Retinal pigment epithelial cell (primary cell): ENCODE results near the gene GRXCR1.

Source experiments
- DNase-seq: peaks from one replicate; pipeline ENCODE4 v3.0.0-alpha.2; 2010; ENCODE audit warnings: low read depth
- H3K4me3 ChIP-seq: 2 replicates; pipeline ENCODE4 v1.5.1; 2011; ENCODE audit warnings: mild to moderate bottlenecking, low read length, control low read depth, moderate library complexity
- TF ChIP-seq, protein P1 (sequence below): conservative IDR thresholded peaks from 2 replicates; pipeline ENCODE4 v1.5.1; 2011; ENCODE audit warnings: low read depth, low read length, control low read depth, inconsistent platforms

GRXCR1 gene

DNA sequence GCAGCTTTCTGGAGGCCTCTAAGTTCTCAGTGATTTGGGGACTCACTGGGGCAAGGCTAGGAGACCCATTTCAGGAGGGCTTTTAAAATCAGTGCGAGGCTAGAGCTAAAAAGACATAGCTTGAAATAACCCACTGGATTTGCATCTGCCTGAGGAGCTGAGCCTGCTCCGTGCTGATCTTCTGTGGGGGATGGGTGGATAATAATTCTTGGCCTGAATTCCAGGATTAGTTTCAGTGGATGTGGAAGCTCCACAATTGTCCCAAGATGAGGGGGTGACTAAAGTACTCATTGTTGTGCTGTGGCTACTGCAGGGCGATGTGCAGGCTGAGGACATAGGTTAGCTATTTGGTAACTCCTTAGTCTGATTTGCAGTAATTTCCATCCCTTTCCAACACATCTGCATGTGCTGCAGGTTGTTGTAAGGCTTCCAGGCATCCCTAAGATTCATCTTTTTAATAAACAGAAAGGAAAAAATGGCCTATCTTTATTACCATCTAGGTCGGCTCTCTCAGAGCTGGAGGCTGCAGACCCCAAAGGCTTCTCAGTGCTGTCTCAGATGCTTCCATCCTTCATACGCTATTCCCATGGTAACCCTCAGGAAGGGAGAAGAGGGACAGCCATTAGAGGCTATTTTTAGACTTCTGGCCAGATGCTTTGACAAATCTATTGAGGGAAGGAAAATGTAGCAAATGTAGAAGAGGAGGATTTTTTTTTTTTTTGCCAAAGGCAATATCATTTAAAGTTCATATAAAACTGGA is 63.4 kb downstream of the GRXCR1 start:
- no peak for DNase-seq
- no peak overlapping the region for H3K4me3 ChIP-seq
- TF ChIP-seq, protein P1, sequence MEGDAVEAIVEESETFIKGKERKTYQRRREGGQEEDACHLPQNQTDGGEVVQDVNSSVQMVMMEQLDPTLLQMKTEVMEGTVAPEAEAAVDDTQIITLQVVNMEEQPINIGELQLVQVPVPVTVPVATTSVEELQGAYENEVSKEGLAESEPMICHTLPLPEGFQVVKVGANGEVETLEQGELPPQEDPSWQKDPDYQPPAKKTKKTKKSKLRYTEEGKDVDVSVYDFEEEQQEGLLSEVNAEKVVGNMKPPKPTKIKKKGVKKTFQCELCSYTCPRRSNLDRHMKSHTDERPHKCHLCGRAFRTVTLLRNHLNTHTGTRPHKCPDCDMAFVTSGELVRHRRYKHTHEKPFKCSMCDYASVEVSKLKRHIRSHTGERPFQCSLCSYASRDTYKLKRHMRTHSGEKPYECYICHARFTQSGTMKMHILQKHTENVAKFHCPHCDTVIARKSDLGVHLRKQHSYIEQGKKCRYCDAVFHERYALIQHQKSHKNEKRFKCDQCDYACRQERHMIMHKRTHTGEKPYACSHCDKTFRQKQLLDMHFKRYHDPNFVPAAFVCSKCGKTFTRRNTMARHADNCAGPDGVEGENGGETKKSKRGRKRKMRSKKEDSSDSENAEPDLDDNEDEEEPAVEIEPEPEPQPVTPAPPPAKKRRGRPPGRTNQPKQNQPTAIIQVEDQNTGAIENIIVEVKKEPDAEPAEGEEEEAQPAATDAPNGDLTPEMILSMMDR = no peak

DNA sequence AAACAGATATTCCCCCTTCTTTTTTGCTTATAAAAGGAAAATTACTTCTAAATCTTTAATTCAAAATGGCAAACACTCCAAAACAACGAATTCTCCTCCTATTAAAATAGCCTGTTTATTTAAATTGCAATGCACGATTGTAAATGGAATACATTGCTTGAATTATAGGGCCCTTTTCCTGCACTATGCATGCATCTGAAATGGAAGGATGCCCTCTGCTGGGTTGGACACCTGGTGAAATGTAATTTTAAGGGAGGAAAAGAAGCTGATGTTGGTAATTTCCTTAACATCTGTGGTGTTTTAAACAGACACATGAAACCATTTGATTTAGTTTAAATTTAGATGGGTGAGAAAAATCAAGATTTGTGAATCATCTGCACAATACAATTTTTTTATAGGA is 72.8 kb downstream of the GRXCR1 start:
- no peak for DNase-seq
- H3K4me3 ChIP-seq = no peak overlapping the region
- TF ChIP-seq, protein P1 = peak; percentile 57

DNA sequence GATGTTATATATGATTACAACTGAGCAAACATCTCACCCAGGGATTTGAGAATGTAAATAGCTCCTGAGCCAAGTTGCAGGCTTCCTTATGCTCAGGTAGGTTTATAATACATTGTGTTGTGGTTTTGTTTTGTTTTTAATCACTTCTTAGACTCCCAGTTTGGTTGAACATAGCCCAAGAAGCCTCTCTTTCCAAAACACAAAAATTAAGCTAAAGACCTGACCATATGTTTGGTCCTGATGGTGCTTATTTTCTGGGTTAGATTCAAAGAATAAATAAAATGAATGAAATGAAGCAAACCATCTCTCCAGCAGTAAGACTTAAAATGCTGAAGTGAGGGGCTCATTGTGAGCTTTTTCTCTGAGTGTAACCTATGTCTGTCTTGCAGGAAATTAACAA is 93.5 kb downstream of the GRXCR1 start:
- H3K4me3 ChIP-seq = no peak overlapping the region
- no peak for DNase-seq
- TF ChIP-seq, protein P1 = no peak

DNA sequence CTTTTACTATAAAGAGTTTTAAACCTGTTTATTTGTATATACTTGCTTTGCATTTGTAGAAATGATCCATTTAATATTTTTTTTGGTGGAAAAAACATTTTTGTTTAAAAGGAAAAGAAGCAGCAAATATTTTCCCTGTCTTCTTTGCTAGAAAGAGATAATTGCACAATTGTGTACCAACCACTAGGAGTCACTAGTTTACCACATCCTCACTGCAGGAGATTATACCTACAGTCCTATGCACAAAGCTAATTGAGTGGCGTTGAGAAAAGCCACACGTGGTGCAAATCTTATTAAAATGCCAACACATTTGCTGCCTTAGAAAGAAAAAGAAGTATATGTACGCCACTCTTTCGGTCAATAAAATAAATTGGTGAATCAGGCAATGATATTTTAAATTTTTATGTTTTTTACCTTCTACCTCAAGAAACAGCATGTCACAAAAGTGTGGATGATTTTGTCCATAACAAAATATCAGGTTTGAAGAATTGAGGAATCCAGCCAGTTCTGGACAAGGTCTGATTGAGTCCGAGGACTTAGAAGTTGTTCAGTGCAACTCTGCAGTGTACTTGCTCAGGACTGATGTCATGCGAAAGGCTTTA is 102.9 kb downstream of the GRXCR1 start:
- H3K4me3 ChIP-seq = no peak overlapping the region
- TF ChIP-seq, protein P1 = peak; percentile 80
- DNase-seq = peak; percentile 44

DNA sequence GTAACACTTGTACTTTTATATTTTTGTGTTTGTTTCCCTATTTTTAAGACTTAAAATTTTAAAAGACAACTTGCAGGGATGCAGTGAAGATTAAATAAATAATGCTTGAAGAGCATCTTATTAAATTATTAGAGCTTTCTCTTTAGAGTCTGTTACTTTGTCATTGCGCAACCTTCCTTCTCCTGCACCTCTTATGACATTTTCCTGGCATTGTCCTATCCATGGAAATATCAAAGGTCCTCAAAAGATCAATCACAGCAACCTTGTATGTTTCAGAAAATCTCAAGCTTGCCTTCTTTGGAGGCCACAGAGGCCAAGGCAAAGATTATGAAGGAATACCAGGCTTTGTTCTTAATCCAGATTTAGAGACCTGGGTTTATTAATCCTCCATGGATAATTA is 116.3 kb downstream of the GRXCR1 start:
- H3K4me3 ChIP-seq = no peak overlapping the region
- TF ChIP-seq, protein P1 = no peak
- DNase-seq = no peak

DNA sequence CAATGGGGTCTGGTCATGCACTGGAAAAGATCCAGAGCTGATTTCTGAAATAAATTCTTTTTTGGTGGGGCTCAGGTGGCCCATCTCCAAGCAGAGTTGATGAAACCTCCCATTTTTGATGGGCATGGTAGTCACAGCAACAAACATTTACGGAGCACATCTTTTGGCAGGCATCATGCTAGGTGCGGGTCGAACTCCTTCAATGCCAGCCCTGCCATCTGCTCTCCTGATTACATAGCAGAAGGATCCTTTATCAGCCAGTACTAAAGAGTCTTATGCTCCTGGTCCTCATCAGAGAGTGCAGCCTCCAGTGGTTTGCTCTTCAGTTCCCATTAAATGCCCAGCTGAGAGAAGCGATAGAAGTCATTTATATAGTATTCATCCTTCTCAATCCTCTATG is 121.7 kb downstream of the GRXCR1 start:
- no peak overlapping the region for H3K4me3 ChIP-seq
- no peak for DNase-seq
- TF ChIP-seq, protein P1 = no peak

DNA sequence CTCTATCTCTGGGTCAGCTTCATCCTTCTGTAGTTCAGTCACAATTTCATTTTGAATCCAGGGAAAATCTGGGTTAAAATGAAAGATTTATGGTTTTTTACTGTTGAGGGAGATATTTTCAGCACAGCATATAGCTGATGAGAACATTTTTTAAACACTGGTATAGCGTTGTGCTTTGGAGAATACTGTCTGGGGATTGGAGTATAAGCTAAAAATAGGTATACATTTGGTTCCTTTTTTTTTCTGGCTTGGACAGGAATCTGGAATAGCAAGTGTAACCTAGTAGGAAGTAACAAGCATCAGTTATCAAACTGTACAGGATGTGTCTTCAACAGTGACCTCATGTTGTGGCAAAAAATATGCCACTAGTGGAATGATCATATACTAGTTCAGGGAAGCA is 149.1 kb downstream of the GRXCR1 start:
- TF ChIP-seq, protein P1 = no peak
- no peak overlapping the region for H3K4me3 ChIP-seq
- no peak for DNase-seq
